CD4-positive, alpha-beta T cell treated with Interleukin-17A for 1 hour (primary cell): ENCODE data around the gene EPHA3.

ENCODE experiments used
- DNase-seq: peaks from one replicate; pipeline ENCODE4 v3.0.0-alpha.2; 2020

The EPHA3 gene

GRCh38 chr3:89154416-89154815 is 47.0 kb downstream of the EPHA3 start:
- DNase-seq = no peak

- DNase-seq = no peak
Observed at GRCh38 chr3:89155811-89156210, 48.4 kb downstream of the EPHA3 start.

- no peak for DNase-seq
Observed at GRCh38 chr3:89157575-89157974, 50.2 kb downstream of the EPHA3 start.

GRCh38 chr3:89159605-89160004 is 52.2 kb downstream of the EPHA3 start:
- DNase-seq = no peak

GRCh38 chr3:89164774-89165173 is 57.4 kb downstream of the EPHA3 start:
- DNase-seq = no peak

- no peak for DNase-seq
Observed at GRCh38 chr3:89165636-89166263, 58.3 kb downstream of the EPHA3 start.

- DNase-seq = no peak
Observed at GRCh38 chr3:89171687-89172545, 64.5 kb downstream of the EPHA3 start.

- DNase-seq = no peak
Observed at GRCh38 chr3:89173546-89173945, 66.1 kb downstream of the EPHA3 start.

GRCh38 chr3:89179355-89180001 is 72.1 kb downstream of the EPHA3 start:
- no peak for DNase-seq

- DNase-seq = no peak
Observed at GRCh38 chr3:89180334-89180733, 72.9 kb downstream of the EPHA3 start.

- no peak for DNase-seq
Observed at GRCh38 chr3:89182056-89182455, 74.6 kb downstream of the EPHA3 start.

GRCh38 chr3:89184151-89184995 is 77.0 kb downstream of the EPHA3 start:
- no peak for DNase-seq

GRCh38 chr3:89186456-89186855 is 79.0 kb downstream of the EPHA3 start:
- DNase-seq = no peak

GRCh38 chr3:89198591-89198990 is 91.2 kb downstream of the EPHA3 start:
- DNase-seq = no peak

- no peak for DNase-seq
Observed at GRCh38 chr3:89212619-89213018, 105.2 kb downstream of the EPHA3 start.

- DNase-seq = no peak
Observed at GRCh38 chr3:89216016-89216739, 108.8 kb downstream of the EPHA3 start.

GRCh38 chr3:89217148-89217685 is 109.8 kb downstream of the EPHA3 start:
- no peak for DNase-seq

GRCh38 chr3:89221924-89222323 is 114.5 kb downstream of the EPHA3 start:
- DNase-seq = no peak

- no peak for DNase-seq
Observed at GRCh38 chr3:89223188-89223587, 115.8 kb downstream of the EPHA3 start.

- DNase-seq = no peak
Observed at GRCh38 chr3:89227218-89227617, 119.8 kb downstream of the EPHA3 start.

- no peak for DNase-seq
Observed at GRCh38 chr3:89227634-89228033, 120.2 kb downstream of the EPHA3 start.

- DNase-seq = no peak
Observed at GRCh38 chr3:89232155-89232554, 124.7 kb downstream of the EPHA3 start.
